Upper lobe of left lung (tissue), 4 donors: ENCODE data around the gene CA11.

ENCODE experiments used
- EP300 ChIP-seq, 4 donors: sonication (generic); formaldehyde crosslinking; IDR thresholded peaks; one replicate each; pipeline ENCODE4 v1.5.1; 2017; ENCODE audit warnings: antibody characterized with exemption in 4 of 4, control low read depth in 2 of 4
- POLR2A ChIP-seq, 4 donors: fragments of 450-650 bp; IDR thresholded peaks; one replicate each; pipeline ENCODE4 v1.5.1; 2016 to 2017; ENCODE audit warnings: antibody characterized with exemption in 4 of 4, mild to moderate bottlenecking in 2 of 4
- POLR2AphosphoS5 ChIP-seq, 2 donors: sonication (generic); formaldehyde crosslinking; IDR thresholded peaks; one replicate each; pipeline ENCODE4 v1.5.1; 2017; ENCODE audit warnings: antibody characterized with exemption in 2 of 2
- TF ChIP-seq, protein P1 (sequence below), 6 experiments: fragments of 450-650 bp in 4 of 6; fragments of 200-600 bp in 2 of 6; sonication (generic) in 2 of 6; IDR thresholded peaks; one replicate each; pipeline ENCODE4 v1.5.1; 2016 to 2019; ENCODE audit warnings: antibody characterized with exemption in 6 of 6

DNA sequence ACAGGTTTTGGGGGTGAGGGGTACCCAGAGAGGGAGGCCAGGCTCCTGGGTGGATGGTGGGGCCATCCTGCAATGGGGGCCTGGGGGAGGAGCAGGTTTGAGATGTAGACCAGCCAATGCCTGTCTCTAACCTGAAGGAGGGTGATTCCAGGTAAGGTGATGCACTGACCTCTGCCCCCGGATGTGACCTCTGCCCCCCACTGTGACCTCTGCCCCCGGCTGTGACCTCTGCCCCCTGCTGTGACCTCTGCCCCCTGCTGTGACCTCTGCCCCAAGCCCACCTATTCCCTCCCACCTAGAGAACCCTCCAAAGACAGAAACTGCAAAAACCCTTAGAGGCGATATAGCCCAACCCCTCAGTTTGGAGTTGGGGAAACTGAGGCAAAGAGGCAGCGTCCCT, 49.8 kb downstream of the CA11 start:
- TF ChIP-seq, protein P1, sequence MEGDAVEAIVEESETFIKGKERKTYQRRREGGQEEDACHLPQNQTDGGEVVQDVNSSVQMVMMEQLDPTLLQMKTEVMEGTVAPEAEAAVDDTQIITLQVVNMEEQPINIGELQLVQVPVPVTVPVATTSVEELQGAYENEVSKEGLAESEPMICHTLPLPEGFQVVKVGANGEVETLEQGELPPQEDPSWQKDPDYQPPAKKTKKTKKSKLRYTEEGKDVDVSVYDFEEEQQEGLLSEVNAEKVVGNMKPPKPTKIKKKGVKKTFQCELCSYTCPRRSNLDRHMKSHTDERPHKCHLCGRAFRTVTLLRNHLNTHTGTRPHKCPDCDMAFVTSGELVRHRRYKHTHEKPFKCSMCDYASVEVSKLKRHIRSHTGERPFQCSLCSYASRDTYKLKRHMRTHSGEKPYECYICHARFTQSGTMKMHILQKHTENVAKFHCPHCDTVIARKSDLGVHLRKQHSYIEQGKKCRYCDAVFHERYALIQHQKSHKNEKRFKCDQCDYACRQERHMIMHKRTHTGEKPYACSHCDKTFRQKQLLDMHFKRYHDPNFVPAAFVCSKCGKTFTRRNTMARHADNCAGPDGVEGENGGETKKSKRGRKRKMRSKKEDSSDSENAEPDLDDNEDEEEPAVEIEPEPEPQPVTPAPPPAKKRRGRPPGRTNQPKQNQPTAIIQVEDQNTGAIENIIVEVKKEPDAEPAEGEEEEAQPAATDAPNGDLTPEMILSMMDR (IDR thresholded peaks at IDR 0.05) = no peak
- no peak for TF ChIP-seq POLR2A (IDR thresholded peaks at IDR 0.05)
- no peak for TF ChIP-seq POLR2AphosphoS5 (IDR thresholded peaks at IDR 0.05)
- no peak for TF ChIP-seq EP300 (IDR thresholded peaks at IDR 0.05)
